Endodermal cell (in vitro differentiated cells): ENCODE measurements around the gene BTN1A1. TPM values are rescaled to one million over a fixed set of nuclear protein-coding genes. Genes with fewer than 3 reads are reported as not detected.
A peak's percentile ranks its signal among the peaks of the same experiment; 100 is the strongest.

Experiments
- DNase-seq: peaks from one replicate; pipeline ENCODE4 v3.0.0-alpha.2; 2017
- H3K27ac ChIP-seq: 2 replicates; pipeline ENCODE4 v1.5.1; 2013; ENCODE audit warnings: mild to moderate bottlenecking, low read depth, low read length, moderate library complexity
- H3K27me3 ChIP-seq: 2 replicates; pipeline ENCODE4 v1.6.1; 2013; ENCODE audit warnings: mild to moderate bottlenecking, low read length, moderate library complexity; ENCODE audit not compliant: insufficient read depth, control insufficient read depth, poor library complexity, severe bottlenecking
- H3K36me3 ChIP-seq: 2 replicates; pipeline ENCODE4 v1.7.0; 2013; ENCODE audit warnings: mild to moderate bottlenecking, low read length, moderate library complexity; ENCODE audit not compliant: control insufficient read depth, insufficient read depth
- H3K4me1 ChIP-seq: one replicate; pipeline ENCODE4 v1.7.0; 2013; ENCODE audit warnings: low read length; ENCODE audit not compliant: control insufficient read depth, insufficient read depth
- H3K4me3 ChIP-seq: 2 replicates; pipeline ENCODE4 v1.5.1; 2013; ENCODE audit warnings: mild to moderate bottlenecking, low read length, moderate library complexity
- H3K9ac ChIP-seq: 2 replicates; pipeline ENCODE4 v1.6.1; 2013; ENCODE audit warnings: mild to moderate bottlenecking, low read length, moderate library complexity; ENCODE audit not compliant: poor library complexity, severe bottlenecking; ENCODE audit errors: extremely low read depth
- H3K9me3 ChIP-seq: 2 replicates; pipeline ENCODE4 v1.6.1; 2013; ENCODE audit warnings: mild to moderate bottlenecking, low read length, moderate library complexity; ENCODE audit not compliant: control insufficient read depth
- H3K27ac Mint-ChIP-seq: 2 replicates; pipeline ENCODE4 v1.8.0; 2020; ENCODE audit warnings: mixed read lengths
- H3K27me3 Mint-ChIP-seq: 2 replicates; pipeline ENCODE4 v1.8.0; 2021; ENCODE audit warnings: mild to moderate bottlenecking, mixed read lengths; ENCODE audit not compliant: insufficient read depth
- H3K36me3 Mint-ChIP-seq: 2 replicates; pipeline ENCODE4 v1.8.0; 2020; ENCODE audit warnings: low read depth, mixed read lengths
- H3K4me1 Mint-ChIP-seq: 2 replicates; pipeline ENCODE4 v1.8.0; 2020; ENCODE audit warnings: mixed read lengths
- H3K4me3 Mint-ChIP-seq: 2 replicates; pipeline ENCODE4 v1.8.0; 2020; ENCODE audit warnings: mild to moderate bottlenecking, moderate library complexity, mixed read lengths
- H3K9me3 Mint-ChIP-seq: 2 replicates; pipeline ENCODE4 v1.8.0; 2020; ENCODE audit warnings: mild to moderate bottlenecking, mixed read lengths
- WGBS, 2 experiments: methylation state at CpG; one replicate each; pipeline versions ENCODE4 v1.1.5 to v1.1.7; 2013; ENCODE audit warnings: missing lambda C conversion rate in 2 of 2, mixed read lengths in 1 of 2; ENCODE audit not compliant: insufficient coverage in 1 of 2, insufficient read length in 1 of 2; 5-methylcytosine and 5-hydroxymethylcytosine counted together
- total RNA-seq, 2 donors: library from RNA; stranded (reverse); fragmentation: NEBNext Ultra II Directional in 1 of 2; extraction: Animal tissue kit (Norgen Biotek cat#: 25700) in 1 of 2; gene quantifications; 2 replicates in 1 of 2; 3 replicates in 1 of 2; pipeline ENCODE4 v1.2.1, GENCODE V29; 2021
- TF ChIP-seq, protein P1 (sequence below): fragments of 200-600 bp; sonication (generic); conservative IDR thresholded peaks from 2 replicates; pipeline ENCODE4 v1.5.0; 2021; ENCODE audit warnings: antibody characterized with exemption, mild to moderate bottlenecking

Gene BTN1A1
- total RNA-seq, 2 donors from 2014 or later, result 0.11 TPM; not detected in 1

DNA sequence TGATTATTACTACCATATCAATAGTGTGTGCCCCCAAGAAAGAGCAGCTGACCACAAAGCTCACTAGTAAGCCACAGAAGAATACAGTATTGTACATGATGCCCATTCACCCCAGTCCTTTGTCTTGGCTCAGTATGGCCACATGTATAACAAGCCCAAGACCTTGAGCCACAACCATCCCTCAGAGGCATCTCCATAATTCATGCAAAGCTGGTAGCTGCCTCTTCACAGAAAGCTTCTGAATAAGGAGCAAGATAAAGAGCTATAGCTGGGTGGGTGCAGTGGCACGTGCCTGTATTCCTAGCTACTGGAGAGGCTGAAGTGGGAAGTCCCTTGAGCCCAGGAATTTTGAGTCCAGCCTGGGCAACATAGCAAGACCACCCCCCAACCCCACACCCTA lies 4.8 kb upstream of the BTN1A1 start:
- TF ChIP-seq, protein P1, sequence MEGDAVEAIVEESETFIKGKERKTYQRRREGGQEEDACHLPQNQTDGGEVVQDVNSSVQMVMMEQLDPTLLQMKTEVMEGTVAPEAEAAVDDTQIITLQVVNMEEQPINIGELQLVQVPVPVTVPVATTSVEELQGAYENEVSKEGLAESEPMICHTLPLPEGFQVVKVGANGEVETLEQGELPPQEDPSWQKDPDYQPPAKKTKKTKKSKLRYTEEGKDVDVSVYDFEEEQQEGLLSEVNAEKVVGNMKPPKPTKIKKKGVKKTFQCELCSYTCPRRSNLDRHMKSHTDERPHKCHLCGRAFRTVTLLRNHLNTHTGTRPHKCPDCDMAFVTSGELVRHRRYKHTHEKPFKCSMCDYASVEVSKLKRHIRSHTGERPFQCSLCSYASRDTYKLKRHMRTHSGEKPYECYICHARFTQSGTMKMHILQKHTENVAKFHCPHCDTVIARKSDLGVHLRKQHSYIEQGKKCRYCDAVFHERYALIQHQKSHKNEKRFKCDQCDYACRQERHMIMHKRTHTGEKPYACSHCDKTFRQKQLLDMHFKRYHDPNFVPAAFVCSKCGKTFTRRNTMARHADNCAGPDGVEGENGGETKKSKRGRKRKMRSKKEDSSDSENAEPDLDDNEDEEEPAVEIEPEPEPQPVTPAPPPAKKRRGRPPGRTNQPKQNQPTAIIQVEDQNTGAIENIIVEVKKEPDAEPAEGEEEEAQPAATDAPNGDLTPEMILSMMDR, result no peak
- H3K4me1 ChIP-seq, result peaks cover 2% of the 10 kb centered on the region
- Mint-ChIP-seq H3K9me3 (no peaks in the 10 kb centered on the region), H3K4me3 (no peak overlapping the region), H3K4me1 (peaks cover 10% of the 10 kb centered on the region), H3K27ac (no peak overlapping the region), H3K27me3 (peaks cover 22% of the 10 kb centered on the region), H3K36me3 (no peaks in the 10 kb centered on the region)
- H3K27ac ChIP-seq, result no peak overlapping the region
- no peaks in the 10 kb centered on the region for H3K36me3 ChIP-seq
- H3K9ac ChIP-seq, result no peak overlapping the region
- no peaks in the 10 kb centered on the region for H3K9me3 ChIP-seq
- 70 to 80% methylated on average over 1 of the region's 1 CpG for WGBS, 2 experiments
- H3K4me3 ChIP-seq, result no peak overlapping the region
- peaks cover 3% of the 10 kb centered on the region for H3K27me3 ChIP-seq
- DNase-seq, result no peak

DNA sequence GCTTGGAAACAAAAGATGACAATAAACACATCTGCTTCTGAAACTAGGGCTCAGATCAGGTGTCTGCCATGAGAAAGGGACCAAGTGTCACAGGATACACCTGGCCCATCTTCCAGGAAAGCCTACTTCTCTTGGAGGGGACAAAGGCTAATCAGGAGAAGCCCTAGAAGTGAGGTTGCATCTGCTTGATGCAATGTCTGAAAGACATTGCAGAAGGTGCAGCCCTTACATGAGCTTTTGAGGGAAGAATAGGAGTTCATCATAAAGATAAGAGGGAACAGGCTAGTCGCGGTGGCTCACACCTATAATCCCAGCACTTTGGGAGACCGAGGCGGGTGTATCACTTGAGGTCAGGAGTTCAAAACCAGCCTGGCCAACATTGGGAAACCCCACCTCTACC lies 2.5 kb upstream of the BTN1A1 start:
- Histone ChIP-seq H3K27me3 (peaks cover 26% of the 10 kb centered on the region), H3K4me1 (peaks cover 2% of the 10 kb centered on the region), H3K9me3 (no peaks in the 10 kb centered on the region), H3K4me3 (no peak overlapping the region), H3K36me3 (no peaks in the 10 kb centered on the region), H3K9ac (no peak overlapping the region), H3K27ac (no peak overlapping the region)
- H3K36me3 Mint-ChIP-seq, result no peaks in the 10 kb centered on the region
- peaks cover 6% of the 10 kb centered on the region for H3K4me1 Mint-ChIP-seq
- WGBS, 2 experiments, result 80 to 88% methylated on average over 4 of the region's 4 CpGs
- no peak overlapping the region for H3K27ac Mint-ChIP-seq
- no peaks in the 10 kb centered on the region for H3K9me3 Mint-ChIP-seq
- DNase-seq, result no peak
- TF ChIP-seq, protein P1, result no peak
- H3K27me3 Mint-ChIP-seq, result peaks cover 45% of the 10 kb centered on the region
- H3K4me3 Mint-ChIP-seq, result no peak overlapping the region

DNA sequence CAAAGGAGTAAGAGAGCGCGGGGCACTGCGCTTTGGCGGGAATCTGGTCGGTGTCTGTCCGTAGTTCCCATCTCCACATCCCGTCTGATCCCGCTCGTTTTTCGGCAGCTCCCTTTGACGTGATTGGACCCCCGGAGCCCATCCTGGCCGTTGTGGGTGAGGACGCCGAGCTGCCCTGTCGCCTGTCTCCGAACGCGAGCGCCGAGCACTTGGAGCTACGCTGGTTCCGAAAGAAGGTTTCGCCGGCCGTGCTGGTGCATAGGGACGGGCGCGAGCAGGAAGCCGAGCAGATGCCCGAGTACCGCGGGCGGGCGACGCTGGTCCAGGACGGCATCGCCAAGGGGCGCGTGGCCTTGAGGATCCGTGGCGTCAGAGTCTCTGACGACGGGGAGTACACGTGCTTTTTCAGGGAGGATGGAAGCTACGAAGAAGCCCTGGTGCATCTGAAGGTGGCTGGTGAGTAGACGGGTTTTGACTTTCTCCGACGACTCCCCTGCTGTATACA lies 1.4 kb downstream of the BTN1A1 start:
- Histone ChIP-seq H3K9ac (no peak overlapping the region), H3K4me1 (peaks cover 6% of the 10 kb centered on the region), H3K4me3 (peak overlapping the region; percentile 69), H3K27me3 (peaks cover 50% of the 10 kb centered on the region), H3K27ac (no peak overlapping the region), H3K36me3 (no peaks in the 10 kb centered on the region), H3K9me3 (no peaks in the 10 kb centered on the region)
- Mint-ChIP-seq H3K4me3 (peak overlapping the region; percentile 50), H3K36me3 (no peaks in the 10 kb centered on the region), H3K9me3 (no peaks in the 10 kb centered on the region), H3K4me1 (peaks cover 6% of the 10 kb centered on the region), H3K27ac (no peak overlapping the region), H3K27me3 (peaks cover 60% of the 10 kb centered on the region)
- TF ChIP-seq, protein P1, result no peak
- 8 to 9% methylated on average over 22 to 49 of the region's 49 CpGs for WGBS, 2 experiments
- DNase-seq, result peak; percentile 80
